ENCODE results near the gene TXNDC8.
"Not testable (repeated sequence)": the region's sequence is repeated elsewhere in the genome, so short reads cannot be mapped to it uniquely, and the experiment has no call there.

Gene TXNDC8

GRCh38 chr9:110327716-110328115, 9.9 kb downstream of the TXNDC8 start:
- no peak for DNase-seq (ENCODE audit: low spot score)

- DNase-seq (ENCODE audit: low spot score) = no peak
Measured at GRCh38 chr9:110323818-110324217, 13.8 kb downstream of the TXNDC8 start.

- DNase-seq (ENCODE audit: low spot score) = no peak
Measured at GRCh38 chr9:110320651-110321445, 16.8 kb downstream of the TXNDC8 start.

GRCh38 chr9:110319781-110320492, 17.7 kb downstream of the TXNDC8 start:
- DNase-seq (ENCODE audit: low spot score) = no peak

- no peak for DNase-seq (ENCODE audit: low spot score)
Measured at GRCh38 chr9:110317911-110318310, 19.8 kb downstream of the TXNDC8 start.

GRCh38 chr9:110316261-110317075, 21.2 kb downstream of the TXNDC8 start:
- DNase-seq (ENCODE audit: low spot score) = no peak

GRCh38 chr9:110311978-110312377, 25.7 kb downstream of the TXNDC8 start:
- not testable (repeated sequence) for DNase-seq (ENCODE audit: low spot score)

GRCh38 chr9:110309681-110310080, 28.0 kb downstream of the TXNDC8 start:
- no peak for DNase-seq (ENCODE audit: low spot score)

GRCh38 chr9:110308633-110309038, 29.0 kb downstream of the TXNDC8 start:
- DNase-seq (ENCODE audit: low spot score) = no peak

- no peak for DNase-seq (ENCODE audit: low spot score)
Measured at GRCh38 chr9:110307191-110307590, 30.5 kb downstream of the TXNDC8 start.

GRCh38 chr9:110303133-110303532, 34.5 kb downstream of the TXNDC8 start:
- no peak for DNase-seq (ENCODE audit: low spot score)

GRCh38 chr9:110298043-110298605, 39.5 kb downstream of the TXNDC8 start:
- DNase-seq (ENCODE audit: low spot score) = no peak

GRCh38 chr9:110293248-110293647, 44.4 kb downstream of the TXNDC8 start:
- DNase-seq (ENCODE audit: low spot score) = no peak

- DNase-seq (ENCODE audit: low spot score) = no peak
Measured at GRCh38 chr9:110291921-110292557, 45.6 kb downstream of the TXNDC8 start.

GRCh38 chr9:110290001-110290400, 47.7 kb downstream of the TXNDC8 start:
- no peak for DNase-seq (ENCODE audit: low spot score)

GRCh38 chr9:110288503-110288902, 49.2 kb downstream of the TXNDC8 start:
- DNase-seq (ENCODE audit: low spot score) = no peak

- DNase-seq (ENCODE audit: low spot score) = no peak
Measured at GRCh38 chr9:110287289-110287680, 50.4 kb downstream of the TXNDC8 start.

GRCh38 chr9:110284211-110284844, 53.3 kb downstream of the TXNDC8 start:
- DNase-seq (ENCODE audit: low spot score) = no peak

GRCh38 chr9:110283751-110284150, 53.9 kb downstream of the TXNDC8 start:
- DNase-seq (ENCODE audit: low spot score) = no peak

GRCh38 chr9:110282739-110283081, 55.0 kb downstream of the TXNDC8 start:
- no peak for DNase-seq (ENCODE audit: low spot score)

GRCh38 chr9:110282018-110282738, 55.5 kb downstream of the TXNDC8 start:
- no peak for DNase-seq (ENCODE audit: low spot score)
